ENCODE data around the gene SENP8. TPM values are rescaled to one million over a fixed set of nuclear protein-coding genes. Genes with fewer than 3 reads are reported as not detected.

SENP8 gene
- total RNA-seq, 2 experiments from 2014 or later: 0.69 to 4.6 TPM

DNA sequence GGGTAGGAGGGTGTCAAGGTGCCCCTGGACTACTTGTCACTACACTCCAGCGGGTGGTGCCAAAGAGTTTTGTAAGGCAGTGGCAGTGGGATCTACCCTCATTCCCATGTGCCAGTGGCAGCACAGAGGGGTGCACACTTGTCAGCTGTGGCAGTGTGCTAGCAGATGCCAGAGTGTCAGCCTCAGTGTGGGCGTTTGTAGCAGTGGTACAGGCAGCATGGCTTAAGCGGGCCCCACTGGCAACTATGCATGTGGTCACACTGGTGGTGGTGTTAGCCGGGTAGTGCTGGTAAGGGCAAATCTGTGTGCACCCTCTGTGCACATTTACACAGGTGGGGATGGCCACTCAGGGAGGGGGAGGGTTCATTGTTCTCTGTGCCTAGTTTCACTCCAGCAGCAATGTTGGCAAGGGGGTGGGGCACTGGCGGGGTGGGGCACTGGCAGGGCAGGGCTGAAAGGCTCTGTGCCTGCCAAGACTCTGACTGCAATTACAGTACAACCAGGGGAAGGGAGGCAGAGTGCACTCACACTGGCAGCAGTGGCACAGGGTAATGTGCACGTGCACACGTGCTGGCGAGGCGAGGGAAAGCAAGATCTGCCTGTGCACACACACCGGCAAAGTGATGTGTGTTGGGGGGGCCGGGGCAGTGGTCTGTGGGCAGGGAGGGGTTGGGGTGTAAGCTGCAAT, 32.0 kb upstream of the SENP8 start:
- intact Hi-C loops (cut with micrococcal nuclease; ENCODE audit: unreplicated experiment): no loop called here
- Histone ChIP-seq H3K4me3 (ENCODE audit: low read depth, low read length, poor library complexity, severe bottlenecking) (no peak overlapping the region), H3K36me3 (ENCODE audit: insufficient read depth, low read length) (peaks cover 6% of the 10 kb centered on the region), H3K4me2 (ENCODE audit: low read length) (no peak overlapping the region), H3K9me3 (ENCODE audit: low read length) (no peaks in the 10 kb centered on the region), H3K9me2 (ENCODE audit: insufficient read depth, low read length) (no peaks in the 10 kb centered on the region), H3K4me1 (ENCODE audit: insufficient read depth, low read length, poor library complexity, severe bottlenecking) (peaks cover 3% of the 10 kb centered on the region), H3K79me2 (ENCODE audit: insufficient read depth, low read depth, low read length) (0 out of 2 replicates have a peak, but pooled peaks cover 10% of the 10 kb centered on the region), H3K27ac (ENCODE audit: low read depth, low read length, poor library complexity, severe bottlenecking) (no peak overlapping the region), H4K20me1 (ENCODE audit: insufficient read depth, low read length) (no peaks in the 10 kb centered on the region), H2AFZ (ENCODE audit: low read length) (no peak overlapping the region)
- ChIA-PET POLR2A (no interaction called here), CTCF (ENCODE audit: unreplicated experiment) (no interaction called here)
- BruUV-seq (replicated peaks): no TSS peak
- TF ChIP-seq CTCF (conservative IDR thresholded peaks at IDR 0.05; ENCODE audit: low read length): no peak
- TF ChIP-seq EZH2phosphoT487 (IDR thresholded peaks at IDR 0.05; ENCODE audit: borderline replicate concordance, low read depth, low read length): no peak
- DNase-seq (ENCODE audit: low spot score): no peak

GRCh38 chr15:72086920-72087648, 31.1 kb upstream of the SENP8 start:
- Histone ChIP-seq H4K20me1 (ENCODE audit: insufficient read depth, low read length) (no peaks in the 10 kb centered on the region), H3K4me1 (ENCODE audit: insufficient read depth, low read length, poor library complexity, severe bottlenecking) (no peaks in the 10 kb centered on the region), H3K4me3 (ENCODE audit: low read depth, low read length, poor library complexity, severe bottlenecking) (no peak overlapping the region), H3K27ac (ENCODE audit: low read depth, low read length, poor library complexity, severe bottlenecking) (no peak overlapping the region), H2AFZ (ENCODE audit: low read length) (no peak overlapping the region), H3K9me3 (ENCODE audit: low read length) (no peaks in the 10 kb centered on the region), H3K36me3 (ENCODE audit: insufficient read depth, low read length) (peaks cover 8% of the 10 kb centered on the region), H3K4me2 (ENCODE audit: low read length) (no peak overlapping the region), H3K79me2 (ENCODE audit: insufficient read depth, low read depth, low read length) (0 out of 2 replicates have a peak, but pooled peaks cover 10% of the 10 kb centered on the region), H3K9me2 (ENCODE audit: insufficient read depth, low read length) (no peaks in the 10 kb centered on the region)
- intact Hi-C loops (cut with micrococcal nuclease; ENCODE audit: unreplicated experiment): no loop called here
- BruUV-seq (replicated peaks): no TSS peak
- TF ChIP-seq EZH2phosphoT487 (IDR thresholded peaks at IDR 0.05; ENCODE audit: borderline replicate concordance, low read depth, low read length) (no peak), CTCF (conservative IDR thresholded peaks at IDR 0.05; ENCODE audit: low read length) (no peak)
- POLR2A ChIA-PET: no interaction called here
- DNase-seq (ENCODE audit: low spot score): no peak
- CTCF ChIA-PET (ENCODE audit: unreplicated experiment): no interaction called here

DNA sequence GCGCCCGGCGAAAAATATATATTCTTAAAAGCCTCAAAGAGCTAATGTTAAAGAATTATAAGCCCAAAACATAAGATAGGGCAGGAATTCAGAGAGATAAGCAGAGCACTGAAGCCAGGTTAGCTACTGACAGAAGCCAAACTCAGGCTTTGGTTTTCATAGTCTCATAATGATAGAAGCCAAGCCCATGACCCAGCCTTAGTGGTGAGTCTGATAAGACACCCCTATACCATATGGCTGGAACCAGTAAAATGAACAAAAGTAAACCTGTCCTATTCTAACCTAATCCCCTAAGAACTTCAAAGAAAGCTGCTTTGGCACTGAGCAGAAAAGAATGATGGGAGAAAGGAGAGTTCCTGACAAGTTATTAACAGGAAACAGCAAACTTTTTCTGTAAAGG, 26.2 kb upstream of the SENP8 start:
- Histone ChIP-seq H3K4me1 (ENCODE audit: insufficient read depth, low read length, poor library complexity, severe bottlenecking) (no peaks in the 10 kb centered on the region), H3K27ac (ENCODE audit: low read depth, low read length, poor library complexity, severe bottlenecking) (no peak overlapping the region), H2AFZ (ENCODE audit: low read length) (no peak overlapping the region), H4K20me1 (ENCODE audit: insufficient read depth, low read length) (no peaks in the 10 kb centered on the region), H3K36me3 (ENCODE audit: insufficient read depth, low read length) (peaks cover 4% of the 10 kb centered on the region; the same call in 1 of the 2 replicates), H3K79me2 (ENCODE audit: insufficient read depth, low read depth, low read length) (0 out of 2 replicates have a peak, but pooled peaks cover 10% of the 10 kb centered on the region), H3K4me3 (ENCODE audit: low read depth, low read length, poor library complexity, severe bottlenecking) (no peak overlapping the region), H3K9me3 (ENCODE audit: low read length) (no peaks in the 10 kb centered on the region), H3K9me2 (ENCODE audit: insufficient read depth, low read length) (no peaks in the 10 kb centered on the region), H3K4me2 (ENCODE audit: low read length) (no peak overlapping the region)
- DNase-seq (ENCODE audit: low spot score): no peak
- BruUV-seq (replicated peaks): no TSS peak
- ChIA-PET CTCF (ENCODE audit: unreplicated experiment) (no interaction called here), POLR2A (interaction anchor here (0.5 to 2.0 kb wide), 6 partner anchors 11 to 353 kb away, joined by 3 to 8 read pairs (median 4); no protein-coding TSS in a partner anchor)
- TF ChIP-seq EZH2phosphoT487 (IDR thresholded peaks at IDR 0.05; ENCODE audit: borderline replicate concordance, low read depth, low read length) (no peak), CTCF (conservative IDR thresholded peaks at IDR 0.05; ENCODE audit: low read length) (no peak)
- intact Hi-C loops (cut with micrococcal nuclease; ENCODE audit: unreplicated experiment): no loop called here
